Measurements from ENCODE around the gene COL21A1. TPM values are rescaled to one million over a fixed set of nuclear protein-coding genes. Genes with fewer than 3 reads are reported as not detected.

Gene COL21A1
- total RNA-seq, 4 donors from 2014 or later, result 8.3 to 22.2 (median 9.0) TPM

DNA sequence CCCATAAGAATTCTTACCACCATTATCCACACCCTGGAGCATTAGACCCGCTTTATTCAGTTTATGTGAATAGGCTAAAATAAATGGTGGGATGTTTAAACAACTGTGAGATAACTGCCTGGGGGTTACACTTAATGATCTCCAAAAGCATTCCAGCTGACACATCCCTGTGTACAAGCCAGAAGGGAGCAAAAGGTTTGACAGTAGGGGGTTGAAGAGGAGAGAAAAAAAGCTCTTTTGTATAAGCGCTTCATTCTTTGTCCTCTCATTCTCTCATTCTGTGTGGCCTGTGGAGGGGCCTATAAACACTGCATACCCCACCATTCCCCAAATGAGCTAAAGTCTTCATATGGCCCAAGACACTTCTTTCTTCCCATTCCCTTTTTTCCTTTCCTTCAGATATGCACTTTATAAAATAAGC, 30.8 kb upstream of the COL21A1 start:
- no peaks in the 10 kb centered on the region for H3K4me1 ChIP-seq

GRCh38 chr6:56270812-56271441, 23.5 kb upstream of the COL21A1 start:
- TF ChIP-seq POLR2A (IDR thresholded peaks at IDR 0.05; ENCODE audit: low read depth) (no peak), EP300 (IDR thresholded peaks at IDR 0.05) (no peak), CTCF (IDR thresholded peaks at IDR 0.05) (no peak), POLR2AphosphoS5 (IDR thresholded peaks at IDR 0.05) (no peak)
- Histone ChIP-seq H3K27me3 (no peaks in the 10 kb centered on the region), H3K4me1 (peaks cover 0 to 6% (median 0%) of the 10 kb centered on the region in 4 donors), H3K9me3 (peaks cover 0 to 43% (median 8%) of the 10 kb centered on the region in 4 donors), H3K4me3 (no peak overlapping the region), H3K27ac (replicated peaks in 1 of 4) (no peak overlapping the region), H3K36me3 (no peaks in the 10 kb centered on the region)
- 89% methylated on average over 1 of the region's 1 CpG for WGBS
- DNase-seq (ENCODE audit: extremely low spot score), result no peak
- intact Hi-C loops (cut with DNase I), result no loop called here

More for the DNA sequence above, 30.8 kb upstream of the COL21A1 start:
- Histone ChIP-seq H3K27me3 (no peaks in the 10 kb centered on the region), H3K27ac (replicated peaks in 1 of 4) (no peak overlapping the region), H3K36me3 (no peaks in the 10 kb centered on the region), H3K4me3 (no peak overlapping the region), H3K9me3 (no peaks in the 10 kb centered on the region)
- intact Hi-C loops (cut with DNase I), result no loop called here
- WGBS, result 56% methylated on average over 2 of the region's 2 CpGs
- no peak for TF ChIP-seq POLR2AphosphoS5 (IDR thresholded peaks at IDR 0.05)
- no peak for TF ChIP-seq EP300 (IDR thresholded peaks at IDR 0.05)
- no peak for TF ChIP-seq POLR2A (IDR thresholded peaks at IDR 0.05; ENCODE audit: low read depth)
- TF ChIP-seq CTCF (IDR thresholded peaks at IDR 0.05), result no peak
- DNase-seq (ENCODE audit: extremely low spot score), result no peak

GRCh38 chr6:56268266-56268665, 20.9 kb upstream of the COL21A1 start:
- Histone ChIP-seq H3K4me1 (peaks cover 0 to 9% (median 0%) of the 10 kb centered on the region in 4 donors), H3K27me3 (no peaks in the 10 kb centered on the region), H3K9me3 (peaks cover 0 to 43% (median 8%) of the 10 kb centered on the region in 4 donors), H3K36me3 (no peaks in the 10 kb centered on the region), H3K4me3 (no peak overlapping the region), H3K27ac (replicated peaks in 1 of 4) (no peak overlapping the region)
- WGBS, result 100% methylated on average over 2 of the region's 2 CpGs
- TF ChIP-seq POLR2AphosphoS5 (IDR thresholded peaks at IDR 0.05) (no peak), CTCF (IDR thresholded peaks at IDR 0.05) (no peak), EP300 (IDR thresholded peaks at IDR 0.05) (no peak), POLR2A (IDR thresholded peaks at IDR 0.05; ENCODE audit: low read depth) (no peak)
- no peak for DNase-seq (ENCODE audit: extremely low spot score)
- intact Hi-C loops (cut with DNase I), result no loop called here

DNA sequence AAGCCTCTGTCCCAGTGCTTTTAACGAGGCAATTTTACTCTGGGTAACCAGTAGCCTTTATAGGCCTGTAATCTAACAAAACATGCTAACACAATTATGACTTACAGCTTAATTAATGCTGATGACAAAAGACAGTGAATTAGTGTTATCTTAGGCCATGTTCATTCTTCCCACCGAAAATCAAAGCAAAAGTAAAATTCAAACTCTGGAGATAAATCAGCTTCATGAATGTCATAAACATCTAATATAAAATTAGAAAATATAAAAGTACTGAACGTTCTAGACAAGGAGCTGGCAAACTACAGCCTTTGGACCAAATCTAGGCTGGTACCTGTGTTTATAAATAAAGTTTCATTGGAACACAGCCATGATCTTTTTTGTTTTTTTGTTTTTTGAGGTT, 18.6 kb upstream of the COL21A1 start:
- intact Hi-C loops (cut with DNase I), result no loop called here
- H3K36me3 ChIP-seq, result no peaks in the 10 kb centered on the region
- 44% methylated on average over 3 of the region's 3 CpGs for WGBS
- H3K9me3 ChIP-seq, result peaks cover 0 to 29% (median 3%) of the 10 kb centered on the region in 4 donors
- no peak for DNase-seq (ENCODE audit: extremely low spot score)
- H3K4me3 ChIP-seq, result no peak overlapping the region
- no peaks in the 10 kb centered on the region for H3K27me3 ChIP-seq
- peaks cover 0 to 9% (median 0%) of the 10 kb centered on the region in 4 donors for H3K4me1 ChIP-seq
- TF ChIP-seq CTCF (IDR thresholded peaks at IDR 0.05) (no peak), POLR2A (IDR thresholded peaks at IDR 0.05; ENCODE audit: low read depth) (no peak), POLR2AphosphoS5 (IDR thresholded peaks at IDR 0.05) (no peak), EP300 (IDR thresholded peaks at IDR 0.05) (no peak)
- H3K27ac ChIP-seq (replicated peaks in 1 of 4), result no peak overlapping the region

All from esophagus muscularis mucosa (tissue), 4 donors.